Sigmoid colon (tissue), 4 donors: ENCODE data around the gene COQ10B.

Source experiments
- EP300 ChIP-seq, 4 donors: sonication (generic); formaldehyde crosslinking; IDR thresholded peaks; one replicate each; pipeline ENCODE4 v1.6.1; 2017; ENCODE audit warnings: antibody characterized with exemption in 4 of 4
- TF ChIP-seq, protein P1 (sequence below), 4 experiments: fragments of 450-650 bp in 3 of 4; fragments of 200-600 bp in 1 of 4; IDR thresholded peaks; one replicate each; pipeline ENCODE4 v1.5.1; 2016 to 2019; ENCODE audit warnings: antibody characterized with exemption in 4 of 4, mild to moderate bottlenecking in 3 of 4, moderate library complexity in 2 of 4

GRCh38 chr2:197464175-197464574, 10.8 kb downstream of the COQ10B start:
- TF ChIP-seq, protein P1, sequence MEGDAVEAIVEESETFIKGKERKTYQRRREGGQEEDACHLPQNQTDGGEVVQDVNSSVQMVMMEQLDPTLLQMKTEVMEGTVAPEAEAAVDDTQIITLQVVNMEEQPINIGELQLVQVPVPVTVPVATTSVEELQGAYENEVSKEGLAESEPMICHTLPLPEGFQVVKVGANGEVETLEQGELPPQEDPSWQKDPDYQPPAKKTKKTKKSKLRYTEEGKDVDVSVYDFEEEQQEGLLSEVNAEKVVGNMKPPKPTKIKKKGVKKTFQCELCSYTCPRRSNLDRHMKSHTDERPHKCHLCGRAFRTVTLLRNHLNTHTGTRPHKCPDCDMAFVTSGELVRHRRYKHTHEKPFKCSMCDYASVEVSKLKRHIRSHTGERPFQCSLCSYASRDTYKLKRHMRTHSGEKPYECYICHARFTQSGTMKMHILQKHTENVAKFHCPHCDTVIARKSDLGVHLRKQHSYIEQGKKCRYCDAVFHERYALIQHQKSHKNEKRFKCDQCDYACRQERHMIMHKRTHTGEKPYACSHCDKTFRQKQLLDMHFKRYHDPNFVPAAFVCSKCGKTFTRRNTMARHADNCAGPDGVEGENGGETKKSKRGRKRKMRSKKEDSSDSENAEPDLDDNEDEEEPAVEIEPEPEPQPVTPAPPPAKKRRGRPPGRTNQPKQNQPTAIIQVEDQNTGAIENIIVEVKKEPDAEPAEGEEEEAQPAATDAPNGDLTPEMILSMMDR (IDR thresholded peaks at IDR 0.05): no peak
- TF ChIP-seq EP300 (IDR thresholded peaks at IDR 0.05): no peak
